GM06990 (cell line): Measurements from ENCODE around the gene QKI.

Experiments used
- DNase-seq: peaks from one replicate; pipeline ENCODE4 v3.0.0-alpha.2; 2011; ENCODE audit not compliant: insufficient read length; ENCODE audit errors: extremely low read depth
- H3K27me3 ChIP-seq: replicated peaks from 2 replicates; pipeline ENCODE4 v1.6.0; 2011; ENCODE audit warnings: low read length; ENCODE audit not compliant: control insufficient read depth, insufficient read depth
- H3K36me3 ChIP-seq: 2 replicates; pipeline ENCODE4 v1.5.1; 2011; ENCODE audit warnings: low read length; ENCODE audit not compliant: control insufficient read depth, insufficient read depth
- H3K4me3 ChIP-seq: replicated peaks from 2 replicates; pipeline ENCODE4 v1.5.1; 2011; ENCODE audit warnings: low read depth, mild to moderate bottlenecking, control low read depth, low read length
- TF ChIP-seq, protein P1 (sequence below): IDR thresholded peaks from 2 replicates; pipeline ENCODE4 v1.5.1; 2011; ENCODE audit warnings: low read length, control low read depth, mild to moderate bottlenecking, inconsistent platforms; ENCODE audit not compliant: insufficient read depth, poor library complexity, severe bottlenecking

The QKI gene

DNA sequence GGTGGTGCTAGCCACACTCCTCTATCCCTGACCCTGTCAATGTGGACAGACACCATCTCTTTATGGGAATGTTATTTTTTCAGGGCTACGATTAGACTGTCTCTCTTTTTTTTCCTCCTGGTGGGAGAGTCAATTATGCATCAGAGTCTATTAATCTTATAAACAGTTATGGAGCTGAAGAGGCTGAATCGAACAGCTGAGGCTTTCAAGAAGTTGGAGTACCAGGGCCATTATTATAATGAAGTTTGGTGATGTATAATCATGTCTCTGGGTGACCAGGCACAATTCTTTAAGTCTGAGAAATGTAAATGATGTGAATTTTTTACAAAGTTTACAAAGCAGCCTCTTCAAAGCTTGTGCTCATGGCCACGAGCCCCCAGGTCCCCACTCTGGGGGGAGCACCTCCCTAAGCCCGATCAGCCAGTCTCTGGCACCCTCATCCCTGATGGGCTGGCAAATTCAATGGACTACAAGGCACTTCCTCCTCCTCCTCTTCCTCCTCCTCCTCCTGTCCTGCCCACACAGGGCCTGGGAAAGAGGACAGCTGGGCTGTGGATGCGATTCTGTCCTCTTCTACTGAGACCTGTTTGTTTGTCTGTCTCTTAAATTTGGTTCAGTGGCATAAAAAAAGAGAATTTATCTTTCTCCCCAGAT, 43.9 kb upstream of the QKI start:
- H3K4me3 ChIP-seq = no peak overlapping the region
- no peaks in the 10 kb centered on the region; the same call in 1 of the 2 replicates for H3K27me3 ChIP-seq
- DNase-seq = no peak
- H3K36me3 ChIP-seq = no peaks in the 10 kb centered on the region
- TF ChIP-seq, protein P1, sequence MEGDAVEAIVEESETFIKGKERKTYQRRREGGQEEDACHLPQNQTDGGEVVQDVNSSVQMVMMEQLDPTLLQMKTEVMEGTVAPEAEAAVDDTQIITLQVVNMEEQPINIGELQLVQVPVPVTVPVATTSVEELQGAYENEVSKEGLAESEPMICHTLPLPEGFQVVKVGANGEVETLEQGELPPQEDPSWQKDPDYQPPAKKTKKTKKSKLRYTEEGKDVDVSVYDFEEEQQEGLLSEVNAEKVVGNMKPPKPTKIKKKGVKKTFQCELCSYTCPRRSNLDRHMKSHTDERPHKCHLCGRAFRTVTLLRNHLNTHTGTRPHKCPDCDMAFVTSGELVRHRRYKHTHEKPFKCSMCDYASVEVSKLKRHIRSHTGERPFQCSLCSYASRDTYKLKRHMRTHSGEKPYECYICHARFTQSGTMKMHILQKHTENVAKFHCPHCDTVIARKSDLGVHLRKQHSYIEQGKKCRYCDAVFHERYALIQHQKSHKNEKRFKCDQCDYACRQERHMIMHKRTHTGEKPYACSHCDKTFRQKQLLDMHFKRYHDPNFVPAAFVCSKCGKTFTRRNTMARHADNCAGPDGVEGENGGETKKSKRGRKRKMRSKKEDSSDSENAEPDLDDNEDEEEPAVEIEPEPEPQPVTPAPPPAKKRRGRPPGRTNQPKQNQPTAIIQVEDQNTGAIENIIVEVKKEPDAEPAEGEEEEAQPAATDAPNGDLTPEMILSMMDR = no peak

DNA sequence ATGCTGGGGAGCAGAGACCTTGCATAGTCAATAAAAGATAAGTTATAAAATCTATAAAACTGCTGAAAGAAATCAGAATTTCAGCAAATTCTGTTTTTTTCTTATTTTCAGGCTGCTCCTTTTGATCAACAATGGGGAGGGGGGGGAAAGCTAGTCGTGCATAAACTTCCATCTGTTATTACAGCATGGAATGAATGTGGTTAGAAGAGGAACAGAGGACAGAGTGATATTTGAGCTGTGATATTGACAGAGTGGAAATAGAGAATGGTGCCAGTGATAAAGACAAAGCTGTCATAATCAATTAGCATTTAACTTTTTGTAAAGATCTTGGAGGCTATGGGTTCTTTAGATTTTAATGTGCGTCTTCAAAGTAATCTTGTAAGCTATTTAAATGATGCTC, 43.4 kb upstream of the QKI start:
- no peak for DNase-seq
- Histone ChIP-seq H3K4me3 (no peak overlapping the region), H3K27me3 (no peaks in the 10 kb centered on the region; the same call in 1 of the 2 replicates), H3K36me3 (no peaks in the 10 kb centered on the region)
- TF ChIP-seq, protein P1 = no peak

DNA sequence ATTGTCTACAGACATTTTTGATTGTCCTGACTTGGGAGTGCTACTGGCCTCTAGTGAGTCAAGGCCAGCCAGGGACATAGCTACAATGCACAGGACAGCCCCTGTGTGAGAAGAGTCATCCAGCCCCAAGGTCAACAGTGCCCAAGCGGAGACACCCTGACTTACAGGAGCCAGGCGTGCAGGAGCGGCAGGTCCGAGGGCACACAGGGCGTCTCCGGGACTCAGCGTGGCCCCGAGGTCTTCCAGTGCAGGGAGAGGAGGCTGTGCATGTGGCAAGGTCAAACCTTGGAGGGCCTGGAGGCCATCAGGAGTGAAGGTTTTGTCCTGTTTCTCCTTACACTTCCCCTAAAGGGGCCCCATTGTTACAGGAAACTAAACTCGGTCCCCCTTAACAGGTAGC, 41.3 kb upstream of the QKI start:
- Histone ChIP-seq H3K4me3 (no peak overlapping the region), H3K36me3 (no peaks in the 10 kb centered on the region), H3K27me3 (no peaks in the 10 kb centered on the region; the same call in 1 of the 2 replicates)
- DNase-seq = no peak
- TF ChIP-seq, protein P1 = no peak

DNA sequence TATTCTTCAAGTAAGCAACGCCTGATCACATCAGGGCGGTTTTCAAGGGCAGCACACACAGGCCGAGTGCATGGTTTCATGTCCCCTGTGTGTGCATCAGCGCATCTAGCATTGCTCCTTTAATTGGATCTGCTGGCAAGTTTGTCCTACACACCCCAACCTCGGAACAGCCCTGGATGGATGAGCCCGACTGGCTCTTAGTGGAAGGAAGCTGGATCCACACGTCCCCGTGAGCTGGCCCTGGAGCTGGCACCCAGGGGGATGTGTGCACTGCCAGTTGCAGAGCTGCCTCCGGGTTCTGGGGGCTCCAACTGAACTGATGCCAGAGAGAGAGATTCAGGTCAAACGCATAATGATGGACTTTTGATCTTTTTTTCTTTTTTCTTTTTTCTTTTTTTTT, 39.2 kb upstream of the QKI start:
- Histone ChIP-seq H3K27me3 (no peaks in the 10 kb centered on the region), H3K4me3 (no peak overlapping the region), H3K36me3 (no peaks in the 10 kb centered on the region)
- TF ChIP-seq, protein P1 = no peak
- DNase-seq = no peak

DNA sequence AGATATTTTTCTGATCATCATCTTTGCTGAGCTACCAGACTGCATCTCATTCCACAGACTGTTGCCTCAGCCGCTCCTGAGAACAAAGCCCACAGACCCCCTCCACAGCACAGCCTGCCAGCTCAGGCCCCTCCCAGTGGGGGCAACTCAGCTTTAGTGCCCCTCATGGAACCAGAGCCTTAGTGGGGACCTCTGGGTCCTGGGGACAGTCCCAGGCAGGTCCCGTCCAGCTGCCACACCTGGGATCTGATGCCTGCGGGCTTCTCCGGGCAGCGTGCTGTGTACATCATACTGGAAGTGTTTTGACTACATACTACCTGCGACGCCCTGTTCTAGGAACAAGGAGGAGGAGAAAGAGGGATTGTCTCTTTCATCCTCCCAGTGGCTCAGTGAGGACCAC, 38.3 kb upstream of the QKI start:
- TF ChIP-seq, protein P1 = no peak
- Histone ChIP-seq H3K27me3 (no peaks in the 10 kb centered on the region), H3K4me3 (no peak overlapping the region), H3K36me3 (no peaks in the 10 kb centered on the region)
- DNase-seq = no peak

DNA sequence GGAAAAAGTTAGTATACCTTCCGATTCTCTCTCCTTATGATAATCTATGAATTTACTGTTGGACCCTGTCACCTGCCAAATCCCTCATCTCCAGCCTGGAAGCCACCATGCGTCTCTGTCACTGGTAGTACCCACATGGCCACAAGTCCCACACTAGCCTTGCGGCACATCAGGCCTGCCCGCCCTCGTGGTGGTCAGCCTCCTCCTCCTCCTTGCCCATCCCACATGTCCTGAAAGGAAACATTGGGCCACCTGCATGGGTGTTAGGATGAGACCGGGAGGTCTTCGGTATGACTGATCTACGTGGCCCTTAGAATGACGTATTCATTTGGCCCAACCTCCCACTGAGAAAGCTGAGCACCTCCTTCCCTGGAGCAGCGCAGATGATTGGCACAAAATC, 37.0 kb upstream of the QKI start:
- no peaks in the 10 kb centered on the region for H3K27me3 ChIP-seq
- H3K36me3 ChIP-seq = no peaks in the 10 kb centered on the region
- TF ChIP-seq, protein P1 = no peak
- no peak for DNase-seq
- no peak overlapping the region for H3K4me3 ChIP-seq
